Measurements from ENCODE around the gene DYSF.

GRCh38 chr2:71587509-71588073, 134.2 kb downstream of the DYSF start:
- TF ChIP-seq POLR2A (IDR thresholded peaks at IDR 0.05) = no peak
- no peak for TF ChIP-seq CTCF (IDR thresholded peaks at IDR 0.05)
